HL-60 (cell line): Measurements from ENCODE around the gene PTPRK.

Source experiments
- DNase-seq, 2 experiments: peaks; one replicate each; pipeline ENCODE4 v3.0.0-alpha.2; 2010 to 2020; ENCODE audit warnings: low read depth in 1 of 2, low spot score in 1 of 2
- H3K27ac ChIP-seq: fragments of 250-450 bp; sonication (Bioruptor Pico); replicated peaks from 2 replicates; pipeline ENCODE4 v1.5.1; 2020; ENCODE audit warnings: mild to moderate bottlenecking, moderate library complexity
- H3K27me3 ChIP-seq: fragments of 250-450 bp; sonication (Bioruptor Pico); 2 replicates; pipeline ENCODE4 v1.5.1; 2021; ENCODE audit warnings: mild to moderate bottlenecking, moderate library complexity; ENCODE audit not compliant: insufficient read depth, poor library complexity, severe bottlenecking
- H3K4me3 ChIP-seq: replicated peaks from 2 replicates; pipeline ENCODE4 v1.5.1; 2011; ENCODE audit warnings: mild to moderate bottlenecking, control low read depth, low read length; ENCODE audit not compliant: insufficient read depth
- CTCF ChIP-seq: IDR thresholded peaks from one replicate; pipeline ENCODE4 v1.5.1; 2011; ENCODE audit warnings: low read length, control low read depth, inconsistent platforms; ENCODE audit not compliant: insufficient read depth
- GABPA ChIP-seq: IDR thresholded peaks from 2 replicates; pipeline ENCODE4 v1.6.1; 2012; ENCODE audit warnings: low read depth
- POLR2AphosphoS5 ChIP-seq: IDR thresholded peaks from 2 replicates; pipeline ENCODE4 v1.6.1; 2012; ENCODE audit warnings: low read depth
- REST ChIP-seq: IDR thresholded peaks from 2 replicates; pipeline ENCODE4 v1.6.1; 2012; ENCODE audit warnings: low read depth; ENCODE audit not compliant: insufficient replicate concordance
- SPI1 ChIP-seq: IDR thresholded peaks from 2 replicates; pipeline ENCODE4 v1.6.1; 2012; ENCODE audit warnings: low read depth, mild to moderate bottlenecking, borderline replicate concordance

PTPRK gene

GRCh38 chr6:128558021-128558420 lies 37.6 kb upstream of the PTPRK start:
- Histone ChIP-seq H3K4me3 (no peak overlapping the region), H3K27me3 (no peaks in the 10 kb centered on the region), H3K27ac (no peak overlapping the region)
- TF ChIP-seq POLR2AphosphoS5, result no peak
- no peak for TF ChIP-seq REST
- no peak for TF ChIP-seq SPI1
- no peak for TF ChIP-seq CTCF
- DNase-seq, result no peak

- H3K27me3 ChIP-seq, result no peaks in the 10 kb centered on the region
- H3K4me3 ChIP-seq, result no peak overlapping the region
- H3K27ac ChIP-seq, result no peak overlapping the region
- TF ChIP-seq POLR2AphosphoS5 (no peak), CTCF (no peak)
- DNase-seq, result no peak
Observed at GRCh38 chr6:128557081-128557480, 36.7 kb upstream of the PTPRK start.

- H3K27me3 ChIP-seq, result no peaks in the 10 kb centered on the region
- DNase-seq, result no peak
- H3K4me3 ChIP-seq, result no peak overlapping the region
- TF ChIP-seq REST (no peak), GABPA (no peak), POLR2AphosphoS5 (no peak), CTCF (no peak), SPI1 (no peak)
- H3K27ac ChIP-seq, result no peak overlapping the region
Observed at GRCh38 chr6:128554302-128554701, 33.9 kb upstream of the PTPRK start.

GRCh38 chr6:128541261-128541660 lies 20.9 kb upstream of the PTPRK start:
- TF ChIP-seq REST (no peak), GABPA (no peak), POLR2AphosphoS5 (no peak)
- DNase-seq, result no peak
- Histone ChIP-seq H3K27ac (no peak overlapping the region), H3K4me3 (no peak overlapping the region), H3K27me3 (no peaks in the 10 kb centered on the region)
